GM23338 (cell line): ENCODE measurements around the gene DNAJC7. TPM values are rescaled to one million over a fixed set of nuclear protein-coding genes. Genes with fewer than 3 reads are reported as not detected.

Experiments
- ATAC-seq: fragments of 200-7000 bp; cut with Tn5 transposase; 3 replicates; pipeline ENCODE4 v1.9.1; 2020
- DNase-seq: peaks from one replicate; pipeline ENCODE4 v3.0.0-alpha.2; 2015; ENCODE audit warnings: low spot score
- H2AFZ ChIP-seq: fragments of 200-600 bp; sonication (generic); 2 replicates; pipeline ENCODE4 v1.8.0; 2016; ENCODE audit warnings: antibody characterized with exemption, mild to moderate bottlenecking, moderate library complexity
- H3F3A ChIP-seq: fragments of 200-600 bp; sonication (generic); replicated peaks from 2 replicates; pipeline ENCODE4 v1.8.0; 2017; ENCODE audit warnings: antibody characterized with exemption, mixed run types, low read depth
- H3K27ac ChIP-seq: fragments of 200-600 bp; sonication (generic); 2 replicates; pipeline ENCODE4 v1.6.1; 2016; ENCODE audit warnings: low read depth
- H3K27me3 ChIP-seq: fragments of 200-600 bp; sonication (generic); 2 replicates; pipeline ENCODE4 v1.8.0; 2016; ENCODE audit warnings: mild to moderate bottlenecking, mixed run types, moderate library complexity; ENCODE audit not compliant: insufficient read depth
- H3K36me3 ChIP-seq: fragments of 200-600 bp; sonication (generic); 2 replicates; pipeline ENCODE4 v1.8.0; 2016; ENCODE audit warnings: mild to moderate bottlenecking; ENCODE audit not compliant: insufficient read depth
- H3K4me1 ChIP-seq: fragments of 200-600 bp; sonication (generic); 2 replicates; pipeline ENCODE4 v1.8.0; 2016; ENCODE audit warnings: mild to moderate bottlenecking, moderate library complexity; ENCODE audit not compliant: insufficient read depth
- H3K4me2 ChIP-seq: fragments of 200-600 bp; sonication (generic); 2 replicates; pipeline ENCODE4 v1.7.1; 2017; ENCODE audit warnings: mixed run types
- H3K4me3 ChIP-seq: fragments of 200-600 bp; sonication (generic); 2 replicates; pipeline ENCODE4 v1.6.1; 2016; ENCODE audit warnings: mixed run types
- H3K79me2 ChIP-seq: fragments of 200-600 bp; sonication (generic); replicated peaks from 2 replicates; pipeline ENCODE4 v1.8.0; 2017; ENCODE audit warnings: mild to moderate bottlenecking; ENCODE audit not compliant: insufficient read depth
- H3K9me2 ChIP-seq: fragments of 200-600 bp; sonication (generic); 2 replicates; pipeline ENCODE4 v1.8.0; 2017; ENCODE audit not compliant: insufficient read depth
- H4K20me1 ChIP-seq: fragments of 200-600 bp; sonication (generic); replicated peaks from 2 replicates; pipeline ENCODE4 v1.8.0; 2017; ENCODE audit warnings: mild to moderate bottlenecking; ENCODE audit not compliant: insufficient read depth
- H3K27ac Mint-ChIP-seq: 2 replicates; pipeline ENCODE4 v1.8.0; 2020; ENCODE audit warnings: inconsistent platforms, mild to moderate bottlenecking, moderate library complexity, mixed read lengths
- H3K27me3 Mint-ChIP-seq: 3 replicates; pipeline ENCODE4 v1.8.0; 2022; ENCODE audit warnings: low read depth, mild to moderate bottlenecking, moderate library complexity, mixed read lengths, inconsistent platforms; ENCODE audit not compliant: insufficient read depth, poor library complexity
- H3K36me3 Mint-ChIP-seq: 3 replicates; pipeline ENCODE4 v1.8.0; 2021; ENCODE audit warnings: low read depth, mild to moderate bottlenecking, inconsistent platforms, moderate library complexity, mixed read lengths
- H3K4me1 Mint-ChIP-seq: 3 replicates; pipeline ENCODE4 v1.8.0; 2020; ENCODE audit warnings: mild to moderate bottlenecking, inconsistent platforms, mixed read lengths
- H3K4me3 Mint-ChIP-seq: 3 replicates; pipeline ENCODE4 v1.8.0; 2021; ENCODE audit warnings: moderate library complexity, mild to moderate bottlenecking, inconsistent platforms, mixed read lengths
- H3K9me3 Mint-ChIP-seq: 3 replicates; pipeline ENCODE4 v1.8.0; 2020; ENCODE audit warnings: moderate library complexity, mild to moderate bottlenecking, inconsistent platforms, mixed read lengths
- CREB1 ChIP-seq: fragments of 250-450 bp; sonication (Bioruptor Pico); IDR thresholded peaks from 2 replicates; pipeline ENCODE4 v1.5.0; 2020; ENCODE audit warnings: low read depth, mild to moderate bottlenecking, moderate library complexity
- EZH2 ChIP-seq: fragments of 200-600 bp; sonication (generic); IDR thresholded peaks from one replicate; pipeline ENCODE4 v1.8.0; 2017; ENCODE audit warnings: antibody characterized with exemption, mild to moderate bottlenecking, low read depth; ENCODE audit not compliant: unreplicated experiment
- EZH2phosphoT487 ChIP-seq: fragments of 200-600 bp; sonication (generic); IDR thresholded peaks from one replicate; pipeline ENCODE4 v1.8.1; 2018; ENCODE audit warnings: antibody characterized with exemption; ENCODE audit not compliant: unreplicated experiment
- NANOG ChIP-seq: IDR thresholded peaks from 2 replicates; pipeline ENCODE4 v1.6.1; 2016; ENCODE audit warnings: antibody characterized with exemption, borderline replicate concordance
- POLR2AphosphoS5 ChIP-seq: IDR thresholded peaks from 2 replicates; pipeline ENCODE4 v1.6.1; 2016; ENCODE audit warnings: antibody characterized with exemption, low read depth
- STAT1 ChIP-seq: IDR thresholded peaks from one replicate; pipeline ENCODE4 v1.6.1; 2016; ENCODE audit warnings: antibody characterized with exemption; ENCODE audit not compliant: unreplicated experiment
- polyA plus RNA-seq: library from polyadenylated mRNA; unstranded; fragments of >200 nt; fragmentation: Nextera tagmentation; extraction: Ambion mirVana; gene quantifications from 2 replicates; pipeline ENCODE4 v1.2.1, GENCODE V29; 2016
- total RNA-seq: library from RNA; depleted of rRNA; stranded (reverse); fragments of >200 nt; shearing (Covaris generic); gene quantifications from 2 replicates; pipeline ENCODE4 v1.2.3, GENCODE V29; 2014
- TF ChIP-seq, protein P1 (sequence below): IDR thresholded peaks from 2 replicates; pipeline ENCODE4 v1.6.1; 2016; ENCODE audit warnings: antibody characterized with exemption
- TF ChIP-seq, protein P2 (sequence below): fragments of 250-450 bp; sonication (Bioruptor Pico); IDR thresholded peaks from 2 replicates; pipeline ENCODE4 v1.5.0; 2020; ENCODE audit warnings: mild to moderate bottlenecking, moderate library complexity

DNAJC7 gene
- total and polyA plus RNA-seq, 2 experiments from 2014 or later = 139 to 141 TPM

DNA sequence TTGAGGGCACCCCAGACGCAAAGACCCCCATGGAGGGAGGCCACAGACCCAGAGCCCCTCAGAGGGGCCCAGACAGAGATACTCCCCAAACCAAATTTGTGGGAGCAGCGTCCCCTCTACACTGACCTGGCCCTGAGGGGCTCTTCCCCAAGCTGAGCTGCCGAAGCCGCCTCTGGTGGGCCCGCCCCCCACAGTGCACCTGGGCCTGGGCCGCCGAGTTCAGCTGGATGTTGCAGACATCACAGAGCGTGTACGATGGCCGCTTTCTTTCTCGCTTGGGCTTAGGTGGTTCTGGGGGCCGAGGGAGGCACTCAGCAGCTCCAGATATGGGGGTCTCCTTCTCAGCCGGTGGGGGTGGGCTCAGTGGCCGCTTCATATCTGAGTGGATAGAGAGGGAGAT, 45.4 kb upstream of the DNAJC7 start:
- Histone ChIP-seq H3K4me1 (peaks cover 10% of the 10 kb centered on the region; the same call in 1 of the 2 replicates), H3K4me3 (no peak overlapping the region), H3K4me2 (no peak overlapping the region), H3K36me3 (no peaks in the 10 kb centered on the region), H3K79me2 (no peaks in the 10 kb centered on the region), H3K27ac (no peak overlapping the region), H3K9me2 (no peaks in the 10 kb centered on the region), H3K27me3 (no peaks in the 10 kb centered on the region), H3F3A (0 out of 2 replicates have a peak, but pooled peaks cover 3% of the 10 kb centered on the region), H2AFZ (no peak overlapping the region), H4K20me1 (no peaks in the 10 kb centered on the region)
- ATAC-seq (peak; percentile 4; the same call in 1 of the 3 replicates), DNase-seq (no peak)
- TF ChIP-seq, protein P1, sequence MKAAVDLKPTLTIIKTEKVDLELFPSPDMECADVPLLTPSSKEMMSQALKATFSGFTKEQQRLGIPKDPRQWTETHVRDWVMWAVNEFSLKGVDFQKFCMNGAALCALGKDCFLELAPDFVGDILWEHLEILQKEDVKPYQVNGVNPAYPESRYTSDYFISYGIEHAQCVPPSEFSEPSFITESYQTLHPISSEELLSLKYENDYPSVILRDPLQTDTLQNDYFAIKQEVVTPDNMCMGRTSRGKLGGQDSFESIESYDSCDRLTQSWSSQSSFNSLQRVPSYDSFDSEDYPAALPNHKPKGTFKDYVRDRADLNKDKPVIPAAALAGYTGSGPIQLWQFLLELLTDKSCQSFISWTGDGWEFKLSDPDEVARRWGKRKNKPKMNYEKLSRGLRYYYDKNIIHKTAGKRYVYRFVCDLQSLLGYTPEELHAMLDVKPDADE = no peak
- TF ChIP-seq, protein P2, sequence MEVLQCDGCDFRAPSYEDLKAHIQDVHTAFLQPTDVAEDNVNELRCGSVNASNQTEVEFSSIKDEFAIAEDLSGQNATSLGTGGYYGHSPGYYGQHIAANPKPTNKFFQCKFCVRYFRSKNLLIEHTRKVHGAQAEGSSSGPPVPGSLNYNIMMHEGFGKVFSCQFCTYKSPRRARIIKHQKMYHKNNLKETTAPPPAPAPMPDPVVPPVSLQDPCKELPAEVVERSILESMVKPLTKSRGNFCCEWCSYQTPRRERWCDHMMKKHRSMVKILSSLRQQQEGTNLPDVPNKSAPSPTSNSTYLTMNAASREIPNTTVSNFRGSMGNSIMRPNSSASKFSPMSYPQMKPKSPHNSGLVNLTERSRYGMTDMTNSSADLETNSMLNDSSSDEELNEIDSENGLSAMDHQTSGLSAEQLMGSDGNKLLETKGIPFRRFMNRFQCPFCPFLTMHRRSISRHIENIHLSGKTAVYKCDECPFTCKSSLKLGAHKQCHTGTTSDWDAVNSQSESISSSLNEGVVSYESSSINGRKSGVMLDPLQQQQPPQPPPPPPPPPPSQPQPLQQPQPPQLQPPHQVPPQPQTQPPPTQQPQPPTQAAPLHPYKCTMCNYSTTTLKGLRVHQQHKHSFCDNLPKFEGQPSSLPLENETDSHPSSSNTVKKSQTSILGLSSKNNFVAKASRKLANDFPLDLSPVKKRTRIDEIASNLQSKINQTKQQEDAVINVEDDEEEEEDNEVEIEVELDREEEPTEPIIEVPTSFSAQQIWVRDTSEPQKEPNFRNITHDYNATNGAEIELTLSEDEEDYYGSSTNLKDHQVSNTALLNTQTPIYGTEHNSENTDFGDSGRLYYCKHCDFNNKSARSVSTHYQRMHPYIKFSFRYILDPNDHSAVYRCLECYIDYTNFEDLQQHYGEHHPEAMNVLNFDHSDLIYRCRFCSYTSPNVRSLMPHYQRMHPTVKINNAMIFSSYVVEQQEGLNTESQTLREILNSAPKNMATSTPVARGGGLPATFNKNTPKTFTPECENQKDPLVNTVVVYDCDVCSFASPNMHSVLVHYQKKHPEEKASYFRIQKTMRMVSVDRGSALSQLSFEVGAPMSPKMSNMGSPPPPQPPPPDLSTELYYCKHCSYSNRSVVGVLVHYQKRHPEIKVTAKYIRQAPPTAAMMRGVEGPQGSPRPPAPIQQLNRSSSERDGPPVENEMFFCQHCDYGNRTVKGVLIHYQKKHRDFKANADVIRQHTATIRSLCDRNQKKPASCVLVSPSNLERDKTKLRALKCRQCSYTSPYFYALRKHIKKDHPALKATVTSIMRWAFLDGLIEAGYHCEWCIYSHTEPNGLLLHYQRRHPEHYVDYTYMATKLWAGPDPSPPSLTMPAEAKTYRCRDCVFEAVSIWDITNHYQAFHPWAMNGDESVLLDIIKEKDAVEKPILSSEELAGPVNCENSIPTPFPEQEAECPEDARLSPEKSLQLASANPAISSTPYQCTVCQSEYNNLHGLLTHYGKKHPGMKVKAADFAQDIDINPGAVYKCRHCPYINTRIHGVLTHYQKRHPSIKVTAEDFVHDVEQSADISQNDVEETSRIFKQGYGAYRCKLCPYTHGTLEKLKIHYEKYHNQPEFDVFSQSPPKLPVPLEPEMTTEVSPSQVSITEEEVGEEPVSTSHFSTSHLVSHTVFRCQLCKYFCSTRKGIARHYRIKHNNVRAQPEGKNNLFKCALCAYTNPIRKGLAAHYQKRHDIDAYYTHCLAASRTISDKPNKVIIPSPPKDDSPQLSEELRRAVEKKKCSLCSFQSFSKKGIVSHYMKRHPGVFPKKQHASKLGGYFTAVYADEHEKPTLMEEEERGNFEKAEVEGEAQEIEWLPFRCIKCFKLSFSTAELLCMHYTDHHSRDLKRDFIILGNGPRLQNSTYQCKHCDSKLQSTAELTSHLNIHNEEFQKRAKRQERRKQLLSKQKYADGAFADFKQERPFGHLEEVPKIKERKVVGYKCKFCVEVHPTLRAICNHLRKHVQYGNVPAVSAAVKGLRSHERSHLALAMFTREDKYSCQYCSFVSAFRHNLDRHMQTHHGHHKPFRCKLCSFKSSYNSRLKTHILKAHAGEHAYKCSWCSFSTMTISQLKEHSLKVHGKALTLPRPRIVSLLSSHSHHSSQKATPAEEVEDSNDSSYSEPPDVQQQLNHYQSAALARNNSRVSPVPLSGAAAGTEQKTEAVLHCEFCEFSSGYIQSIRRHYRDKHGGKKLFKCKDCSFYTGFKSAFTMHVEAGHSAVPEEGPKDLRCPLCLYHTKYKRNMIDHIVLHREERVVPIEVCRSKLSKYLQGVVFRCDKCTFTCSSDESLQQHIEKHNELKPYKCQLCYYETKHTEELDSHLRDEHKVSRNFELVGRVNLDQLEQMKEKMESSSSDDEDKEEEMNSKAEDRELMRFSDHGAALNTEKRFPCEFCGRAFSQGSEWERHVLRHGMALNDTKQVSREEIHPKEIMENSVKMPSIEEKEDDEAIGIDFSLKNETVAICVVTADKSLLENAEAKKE (CRISPR knock-in tag) = no peak
- TF ChIP-seq CREB1 (CRISPR knock-in tag) (no peak), STAT1 (no peak), EZH2phosphoT487 (no peak), EZH2 (no peak), POLR2AphosphoS5 (no peak), NANOG (no peak)
- no peak overlapping the region for H3K27ac Mint-ChIP-seq
- H3K9me3 Mint-ChIP-seq = no peaks in the 10 kb centered on the region
- H3K4me3 Mint-ChIP-seq = no peak overlapping the region
- no peaks in the 10 kb centered on the region; the same call in 2 of the 3 replicates for H3K36me3 Mint-ChIP-seq
- peaks cover 15% of the 10 kb centered on the region for H3K27me3 Mint-ChIP-seq
- H3K4me1 Mint-ChIP-seq = peaks cover 31% of the 10 kb centered on the region
